H1 (cell line): ENCODE results near the gene ZNRF3. TPM values are rescaled to one million over a fixed set of nuclear protein-coding genes. Genes with fewer than 3 reads are reported as not detected.

Experiments
- CHD7 ChIP-seq: fragments of 300-600 bp; sonication (generic); IDR thresholded peaks from 2 replicates; pipeline ENCODE4 v1.7.1; 2012; ENCODE audit warnings: low read length, moderate library complexity, mild to moderate bottlenecking, inconsistent platforms; ENCODE audit not compliant: insufficient replicate concordance
- polyA plus RNA-seq, 7 experiments: library from polyadenylated mRNA; depleted of rRNA in 3 of 7; stranded (reverse) in 5 of 7; unstranded in 2 of 7; fragments of >200 nt in 5 of 7; fragments of 200-250 nt in 2 of 7; gene quantifications; 1 replicate in 5 of 7; 2 replicates in 1 of 7; 4 replicates in 1 of 7; pipeline versions ENCODE4 v1.2.1 to v1.2.3, GENCODE V29; 2011 to 2013; ENCODE audit warnings: missing spikeins in 2 of 7, mixed read lengths in 2 of 7
- total RNA-seq: library from RNA; stranded (reverse); fragmentation: NEBNext Ultra II Directional; extraction: Animal tissue kit (Norgen Biotek cat#: 25700); gene quantifications from 2 replicates; pipeline ENCODE4 v1.2.1, GENCODE V29; 2021

ZNRF3 gene
- total and polyA plus RNA-seq, 2 of the 8 experiments (the other 6 are each of a cell fraction or from before 2014, with no cell fraction given), result 14.1 to 21.7 TPM

DNA sequence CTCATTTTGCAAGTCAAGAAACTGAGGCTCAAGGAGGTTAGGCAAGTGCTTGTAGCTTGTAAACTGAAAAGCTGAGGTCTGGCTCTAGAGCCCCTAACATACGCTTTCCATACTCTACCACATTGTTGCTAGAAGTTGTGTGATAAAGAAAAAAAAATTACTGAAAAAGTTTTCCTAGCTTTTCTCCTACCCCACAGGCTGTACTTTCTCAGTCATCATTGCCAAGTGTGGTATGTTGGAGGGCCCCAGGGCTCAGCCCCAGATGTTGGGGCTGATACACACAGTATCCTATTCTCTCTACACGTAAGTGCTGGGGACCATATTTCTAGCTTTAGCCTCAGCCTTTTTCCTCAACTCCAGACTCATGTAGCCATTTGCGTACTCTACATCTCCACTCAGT, 205.4 kb downstream of the ZNRF3 start (continued):
- TF ChIP-seq CHD7, result no peak
- TF ChIP-seq, all 59 proteins: peak for 0
